NCI-H2081 treated with DMSO at 0.1 percent for 48 hours (cell line): ENCODE results near the gene SLC25A25.
"Not testable (repeated sequence)": the region's sequence is repeated elsewhere in the genome, so short reads cannot be mapped to it uniquely, and the experiment has no call there.

Source experiments
- DNase-seq: peaks from one replicate; lab custom pipeline; 2025; lab: John Stamatoyannopoulos, UW

The SLC25A25 gene

GRCh38 chr9:128067645-128068385 lies at the start of gene SLC25A25:
Gene SLC25A25, plus strand, starts transcription at chr9:128068232. Its CDS starts 88 bp downstream, at chr9:128068320.
- DNase-seq: peak; percentile 94

- no peak for DNase-seq
Observed at GRCh38 chr9:128020692-128021091, 47.3 kb upstream of the SLC25A25 start.

GRCh38 chr9:128021098-128021497 lies 46.9 kb upstream of the SLC25A25 start:
- no peak for DNase-seq

- no peak for DNase-seq
Observed at GRCh38 chr9:128022886-128023285, 45.1 kb upstream of the SLC25A25 start.

GRCh38 chr9:128023671-128024070 lies 44.4 kb upstream of the SLC25A25 start:
- not testable (repeated sequence) for DNase-seq

- no peak for DNase-seq
Observed at GRCh38 chr9:128024761-128025308, 43.2 kb upstream of the SLC25A25 start.

GRCh38 chr9:128025736-128026135 lies 42.3 kb upstream of the SLC25A25 start:
- DNase-seq: no peak

- no peak for DNase-seq
Observed at GRCh38 chr9:128026255-128026772, 41.7 kb upstream of the SLC25A25 start.

GRCh38 chr9:128026773-128027541 lies 41.1 kb upstream of the SLC25A25 start:
- DNase-seq: no peak

GRCh38 chr9:128027705-128028104 lies 40.3 kb upstream of the SLC25A25 start:
- DNase-seq: no peak

GRCh38 chr9:128033609-128034008 lies 34.4 kb upstream of the SLC25A25 start:
- DNase-seq: no peak

- DNase-seq: peak; percentile 40
Observed at GRCh38 chr9:128034821-128035652, 33.0 kb upstream of the SLC25A25 start.

GRCh38 chr9:128036522-128036921 lies 31.5 kb upstream of the SLC25A25 start:
- DNase-seq: not testable (repeated sequence)

GRCh38 chr9:128040783-128041182 lies 27.2 kb upstream of the SLC25A25 start:
- not testable (repeated sequence) for DNase-seq

- DNase-seq: no peak
Observed at GRCh38 chr9:128042043-128042442, 26.0 kb upstream of the SLC25A25 start.

- no peak for DNase-seq
Observed at GRCh38 chr9:128043467-128043868, 24.6 kb upstream of the SLC25A25 start.

- not testable (repeated sequence) for DNase-seq
Observed at GRCh38 chr9:128045409-128045808, 22.6 kb upstream of the SLC25A25 start.

- no peak for DNase-seq
Observed at GRCh38 chr9:128045831-128046230, 22.2 kb upstream of the SLC25A25 start.

- no peak for DNase-seq
Observed at GRCh38 chr9:128047231-128047630, 20.8 kb upstream of the SLC25A25 start.

- no peak for DNase-seq
Observed at GRCh38 chr9:128048663-128049062, 19.4 kb upstream of the SLC25A25 start.

- no peak for DNase-seq
Observed at GRCh38 chr9:128049843-128050242, 18.2 kb upstream of the SLC25A25 start.
